GM03348 (cell line): ENCODE measurements around the gene OSBPL5.

ENCODE experiments used
- DNase-seq: peaks from one replicate; pipeline ENCODE4 v3.0.0; 2012; ENCODE audit warnings: low spot score

OSBPL5 gene

DNA sequence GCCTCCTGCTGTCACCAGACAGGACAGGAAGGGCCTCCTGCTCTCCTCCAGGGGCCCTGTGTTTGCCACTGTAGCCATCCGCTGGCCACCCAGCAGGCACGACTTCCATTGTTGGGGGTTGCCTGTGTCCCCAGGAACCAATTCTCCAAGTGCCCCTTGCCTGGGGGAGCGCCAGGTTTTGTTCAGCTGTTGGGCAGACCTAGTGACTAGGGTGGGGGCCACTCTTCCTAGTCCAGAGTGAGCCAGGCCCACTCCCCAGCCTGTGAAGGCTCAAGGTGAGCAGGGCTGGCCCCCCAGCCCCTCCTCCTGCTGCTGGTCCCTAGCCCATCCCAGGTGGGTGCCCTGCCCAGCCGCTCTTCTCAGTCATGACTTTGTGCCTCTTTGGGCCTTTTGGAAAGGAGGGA, 30.9 kb downstream of the OSBPL5 start:
- no peak for DNase-seq

DNA sequence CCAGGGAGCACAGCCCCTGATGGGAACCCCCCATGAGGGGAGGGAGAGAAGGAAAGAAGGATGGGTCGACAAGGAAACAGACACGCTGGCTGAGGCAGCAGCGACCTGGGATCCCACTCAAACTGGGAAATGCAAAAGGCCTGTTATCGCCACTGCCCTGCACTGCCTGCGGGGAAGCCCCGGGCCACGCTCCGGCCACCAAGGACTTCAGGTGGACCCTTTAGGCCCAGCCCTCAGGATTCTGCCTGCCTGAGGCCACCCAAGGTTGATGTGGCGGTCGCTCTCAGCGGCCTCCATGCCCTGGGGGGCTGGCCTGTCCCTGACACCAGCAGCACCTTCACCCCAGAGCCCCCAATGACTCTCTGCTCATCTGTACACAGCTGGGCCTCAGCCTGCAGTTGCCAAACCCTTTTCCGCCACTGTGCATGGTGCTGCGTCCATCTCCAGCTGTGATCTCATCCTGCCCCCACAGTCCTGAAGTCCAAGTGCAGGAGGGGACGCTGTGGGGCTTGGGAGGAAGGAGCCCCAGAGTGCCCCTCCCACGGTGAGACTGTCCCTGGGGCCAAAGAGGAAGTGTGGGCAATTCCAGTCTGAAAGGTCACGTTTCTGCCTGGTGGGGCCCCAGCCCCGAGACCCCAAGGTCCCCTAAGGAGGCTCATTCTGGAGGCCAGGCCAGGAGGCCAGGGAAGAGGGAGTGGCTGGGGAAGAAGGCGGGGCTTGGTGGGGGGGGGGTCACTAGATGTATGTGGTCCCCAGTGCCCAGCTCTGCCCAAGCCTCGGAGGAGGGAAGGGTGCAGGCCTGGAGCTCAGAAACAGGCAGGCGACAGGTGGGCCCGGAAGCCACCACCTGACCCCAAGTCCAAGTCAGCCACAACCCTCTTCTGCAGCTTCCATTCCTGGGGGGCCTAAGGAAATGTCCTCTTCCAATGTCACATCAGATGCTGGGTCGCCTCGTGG, 31.6 kb downstream of the OSBPL5 start:
- DNase-seq, result no peak

DNA sequence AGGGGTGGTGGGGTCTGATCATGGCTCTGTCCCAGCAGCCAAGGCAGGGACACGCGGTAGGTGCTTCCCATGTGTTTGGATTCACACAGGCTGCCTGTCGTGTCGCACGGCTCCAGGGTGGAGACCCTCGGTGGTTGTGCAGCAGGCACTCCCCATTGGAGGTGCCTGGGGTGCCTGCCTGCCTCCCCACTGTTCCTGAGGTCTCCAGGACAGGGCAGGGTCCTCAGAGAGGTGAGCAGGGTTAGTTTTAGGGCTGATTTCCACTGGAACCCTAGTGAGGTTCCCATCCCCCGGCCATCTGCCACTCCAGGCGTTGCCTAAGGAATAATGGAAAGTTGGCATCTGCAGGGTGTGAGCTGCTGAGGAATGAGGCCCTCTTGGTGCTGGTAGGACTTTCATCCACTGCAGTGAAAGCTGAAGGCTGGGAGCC, 32.3 kb downstream of the OSBPL5 start:
- no peak for DNase-seq

DNA sequence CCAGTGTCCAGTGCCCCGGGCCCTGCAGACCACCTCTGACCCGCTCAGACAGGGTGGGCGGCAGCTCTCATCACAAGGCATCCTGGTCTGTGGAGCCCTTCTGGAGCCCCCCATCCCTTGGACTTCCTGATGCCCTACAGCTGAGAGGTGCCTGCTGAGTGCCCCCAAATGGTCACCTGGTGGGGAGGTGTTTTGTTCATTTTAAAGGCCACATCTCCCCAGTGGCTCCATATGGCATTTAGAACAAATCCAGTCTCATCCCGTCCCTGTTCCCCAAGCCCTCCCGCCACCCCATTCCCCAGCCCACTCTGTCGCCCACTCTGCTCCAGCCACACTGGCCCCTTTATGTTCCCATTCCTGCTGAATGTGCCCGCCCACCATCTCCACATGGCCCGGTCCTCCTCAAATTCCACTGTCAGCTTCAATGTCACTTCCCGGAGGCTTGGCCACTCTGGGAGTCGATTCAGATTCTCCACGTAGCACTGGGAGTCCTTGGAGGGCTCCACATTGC, 32.8 kb downstream of the OSBPL5 start:
- no peak for DNase-seq

DNA sequence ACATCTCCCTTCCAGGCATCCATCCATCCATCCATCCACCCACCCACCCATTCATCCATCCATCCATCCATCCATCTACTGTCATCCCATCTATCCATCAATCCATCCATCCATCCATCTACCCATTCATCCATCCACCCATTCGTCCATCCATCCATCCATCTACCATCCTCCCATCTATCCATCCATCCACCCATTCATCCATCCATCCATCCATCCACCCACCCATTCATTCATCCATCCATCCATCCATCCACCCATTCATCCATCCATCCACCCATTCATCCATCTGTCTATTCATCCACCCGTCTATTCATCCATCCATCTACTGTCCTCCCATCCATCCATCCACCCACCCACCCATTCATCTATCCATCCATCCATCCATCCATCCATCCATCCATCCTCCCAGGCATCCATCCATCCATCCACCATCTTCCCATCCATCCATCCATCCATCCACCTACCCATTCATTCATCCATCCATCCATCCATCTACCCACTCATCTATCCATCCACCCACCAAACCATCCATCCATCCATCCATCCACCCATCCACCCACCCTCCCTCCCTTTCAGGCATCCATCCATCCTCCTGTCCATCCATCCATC, 33.7 kb downstream of the OSBPL5 start:
- no peak for DNase-seq

DNA sequence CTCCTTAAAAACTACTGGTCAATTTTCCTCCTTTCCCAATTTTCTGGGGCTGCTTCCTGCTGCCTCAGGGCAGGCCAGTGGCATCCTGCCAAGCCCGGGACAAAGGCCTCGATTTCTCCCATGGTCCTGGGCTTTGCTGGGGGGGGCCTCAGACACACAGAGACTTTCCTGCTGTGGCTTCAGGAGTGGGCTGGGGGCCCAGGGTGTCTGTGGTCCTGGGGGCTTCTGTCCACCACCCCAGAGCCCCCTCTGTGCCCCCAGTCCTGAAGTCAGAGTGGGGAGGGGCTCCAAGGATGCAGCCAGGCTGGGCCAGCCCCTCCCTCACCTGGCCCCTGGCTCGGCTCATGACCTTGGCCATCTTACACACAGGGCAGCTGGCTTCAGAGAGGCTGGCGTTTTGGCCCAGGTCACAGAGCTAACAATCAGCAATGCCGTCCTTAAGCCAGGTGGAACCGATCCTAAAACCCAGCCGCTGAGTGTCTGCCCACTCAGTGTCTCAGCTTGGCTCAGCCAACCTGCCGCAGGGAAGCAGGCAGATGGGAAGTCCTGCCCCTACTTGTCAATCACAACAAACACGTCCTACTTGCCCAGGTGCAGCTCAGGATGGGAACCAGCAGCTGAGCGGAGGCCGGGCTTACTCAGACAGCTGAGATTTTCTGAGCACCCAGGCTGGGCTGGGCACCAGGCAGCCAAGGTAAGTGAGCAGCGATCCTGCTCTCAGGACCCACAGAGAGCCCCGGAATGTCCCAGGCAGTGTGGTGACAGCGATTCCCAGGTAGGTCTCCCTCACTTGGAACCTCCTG, 34.6 kb downstream of the OSBPL5 start:
- DNase-seq, result no peak

DNA sequence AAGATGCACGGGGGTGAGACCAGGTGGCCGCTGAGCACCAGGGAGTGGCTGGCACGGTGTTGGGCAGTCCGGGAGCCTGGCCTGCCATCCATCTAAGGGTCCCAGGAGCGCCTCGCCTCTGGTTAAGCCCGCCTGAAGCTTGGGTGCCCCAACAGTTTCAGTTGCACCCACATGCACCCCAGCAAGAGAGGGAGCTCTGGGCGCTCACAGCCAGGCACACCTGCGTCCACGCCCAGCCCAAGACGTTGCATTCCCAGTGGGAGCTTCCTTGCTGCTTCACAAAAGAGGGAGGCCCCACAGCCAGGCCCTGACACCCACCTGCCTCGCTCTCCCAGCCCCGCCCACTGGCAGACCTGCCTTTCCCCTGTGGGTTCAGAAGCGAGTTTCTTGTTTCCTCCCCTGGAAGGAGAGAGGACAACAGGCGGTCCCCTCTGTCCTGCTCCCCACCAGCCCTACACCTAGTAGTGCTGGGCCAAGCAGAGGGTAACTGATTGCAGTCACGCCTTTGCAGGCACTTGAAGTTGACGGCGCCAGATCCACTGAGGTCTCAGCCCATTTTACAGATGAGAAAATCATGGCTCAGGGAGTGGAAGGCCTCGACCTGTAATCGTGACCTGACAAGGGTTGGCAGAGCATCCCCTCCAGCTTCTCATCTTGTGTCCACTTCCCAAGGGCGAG, 35.4 kb downstream of the OSBPL5 start:
- no peak for DNase-seq

DNA sequence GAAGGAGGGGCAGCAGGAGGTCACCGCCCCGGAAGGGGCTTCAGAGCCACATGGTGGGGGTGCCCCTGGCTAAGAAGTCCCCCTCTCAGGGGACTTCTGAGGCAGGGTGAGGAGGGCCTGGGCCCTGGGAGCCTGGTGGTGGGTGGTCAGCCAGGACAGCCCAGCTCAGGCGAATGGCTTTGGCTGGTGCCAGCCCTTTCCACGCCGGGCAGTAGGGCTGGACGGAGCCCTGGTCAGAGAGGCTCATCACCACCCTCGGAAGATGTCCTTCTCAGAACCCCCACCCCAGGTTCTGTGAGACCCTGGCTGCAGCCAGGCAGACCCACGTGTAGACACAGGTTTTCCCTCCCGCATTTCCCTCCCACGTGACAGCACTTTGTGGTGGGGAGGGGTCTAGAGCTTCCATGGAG, 35.9 kb downstream of the OSBPL5 start:
- no peak for DNase-seq

DNA sequence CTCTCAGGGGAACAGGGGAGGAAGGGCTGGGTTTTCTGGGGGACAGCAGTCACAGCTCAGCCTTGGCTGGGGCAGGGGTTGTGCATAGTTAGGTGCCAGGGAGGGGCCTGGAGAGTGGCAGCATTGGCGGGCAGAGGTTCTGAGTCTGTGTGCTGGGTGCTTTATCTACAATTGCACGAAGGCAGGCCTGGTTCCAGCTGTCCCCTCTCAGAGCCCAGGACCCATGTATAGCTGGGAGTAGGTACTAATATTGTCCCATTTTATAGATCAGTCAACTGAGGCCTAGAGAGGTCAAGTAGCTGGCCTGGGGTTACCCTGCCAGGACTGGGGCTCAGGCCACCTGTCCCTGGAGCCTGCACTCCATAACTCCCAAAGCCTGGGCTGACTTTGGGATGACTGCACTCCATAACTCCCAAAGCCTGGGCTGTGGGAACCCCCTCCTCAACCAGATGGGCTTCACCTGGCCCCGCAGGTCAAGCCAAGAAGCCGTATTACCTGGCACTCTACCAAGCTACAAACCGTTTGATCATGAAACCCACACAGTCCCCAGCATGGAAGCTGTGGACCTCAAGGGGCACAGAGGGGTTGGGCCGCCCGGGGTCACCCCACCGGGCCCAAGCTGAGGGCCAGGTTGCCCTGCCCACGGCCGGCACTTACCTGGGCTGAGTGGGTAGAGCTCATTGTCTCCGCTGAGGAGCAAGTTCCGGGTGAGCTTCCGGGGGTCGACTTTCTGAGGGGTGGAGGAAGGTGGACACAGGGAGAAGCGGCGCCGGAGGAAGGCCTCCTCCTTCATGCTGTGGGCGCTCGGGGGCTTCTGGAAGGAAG, 36.5 kb downstream of the OSBPL5 start:
- no peak for DNase-seq

DNA sequence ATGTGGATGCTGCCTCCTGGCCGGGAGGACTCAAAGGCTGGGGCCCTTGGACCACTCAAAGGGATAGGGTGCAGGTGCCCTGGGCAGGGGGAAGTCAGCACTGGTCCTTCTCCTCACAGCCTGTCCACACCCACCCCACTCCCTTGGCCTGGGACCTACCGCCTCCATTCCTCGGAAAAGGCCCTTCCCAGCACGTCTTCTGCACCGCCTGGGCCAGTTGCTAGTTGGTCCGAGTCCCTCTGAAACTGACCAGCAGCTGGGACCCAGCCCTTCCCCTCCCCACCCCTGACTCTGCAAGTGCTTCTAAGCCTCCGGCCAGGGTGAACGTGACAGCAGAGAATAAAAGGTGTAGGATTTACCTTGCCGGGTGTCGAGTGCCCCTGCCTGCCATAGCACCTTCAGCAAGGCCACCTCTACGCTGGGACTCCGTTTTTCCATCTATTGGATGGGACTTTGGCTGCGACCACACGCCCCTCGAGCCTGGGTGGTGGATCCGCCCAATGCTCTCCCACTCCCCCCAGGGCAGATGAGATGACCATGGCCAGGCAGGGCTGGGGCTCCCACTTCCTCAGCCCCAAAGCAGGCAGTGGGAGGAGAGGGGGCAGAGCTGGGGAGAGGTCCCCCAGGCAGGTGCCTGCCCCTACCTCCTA, 37.3 kb downstream of the OSBPL5 start:
- no peak for DNase-seq

DNA sequence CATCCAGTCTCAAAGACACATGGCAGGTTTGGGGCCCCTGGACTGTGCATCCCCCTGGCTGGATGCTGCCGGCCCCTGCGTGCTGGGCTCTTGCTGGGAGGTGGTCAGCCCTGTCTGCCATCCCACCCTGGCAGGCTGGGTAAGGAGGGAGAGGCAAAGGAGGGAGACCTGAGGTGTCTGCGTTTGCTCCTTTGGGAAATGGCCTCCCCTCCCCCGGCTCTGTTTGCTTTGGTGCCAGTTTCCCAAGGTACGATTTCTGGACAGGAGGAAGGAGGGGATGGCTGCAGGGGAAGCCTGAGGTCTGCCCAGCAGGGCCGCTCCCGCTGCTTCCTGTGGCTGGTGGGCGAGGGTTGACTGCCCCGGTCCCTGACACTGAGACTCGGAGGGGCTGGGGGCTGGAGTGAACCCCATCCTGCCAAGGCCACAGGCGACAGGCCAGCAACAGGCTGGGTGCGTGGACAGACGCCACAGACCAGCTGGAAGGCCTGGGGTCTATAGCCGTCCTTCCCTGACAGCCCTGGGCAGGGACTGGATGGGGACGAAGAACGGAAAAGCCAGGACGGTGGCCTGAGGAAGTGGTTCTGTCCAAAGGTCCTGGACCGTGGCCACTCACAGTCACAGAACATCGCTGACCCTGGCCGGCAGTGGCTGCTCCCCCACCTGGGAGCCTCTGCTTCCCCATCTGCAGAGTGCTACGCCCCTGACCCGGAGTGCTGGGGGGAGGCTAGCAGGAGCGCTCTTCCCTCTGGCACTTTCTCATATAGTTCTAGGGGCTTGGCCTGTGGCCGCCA, 38.0 kb downstream of the OSBPL5 start:
- DNase-seq, result no peak

DNA sequence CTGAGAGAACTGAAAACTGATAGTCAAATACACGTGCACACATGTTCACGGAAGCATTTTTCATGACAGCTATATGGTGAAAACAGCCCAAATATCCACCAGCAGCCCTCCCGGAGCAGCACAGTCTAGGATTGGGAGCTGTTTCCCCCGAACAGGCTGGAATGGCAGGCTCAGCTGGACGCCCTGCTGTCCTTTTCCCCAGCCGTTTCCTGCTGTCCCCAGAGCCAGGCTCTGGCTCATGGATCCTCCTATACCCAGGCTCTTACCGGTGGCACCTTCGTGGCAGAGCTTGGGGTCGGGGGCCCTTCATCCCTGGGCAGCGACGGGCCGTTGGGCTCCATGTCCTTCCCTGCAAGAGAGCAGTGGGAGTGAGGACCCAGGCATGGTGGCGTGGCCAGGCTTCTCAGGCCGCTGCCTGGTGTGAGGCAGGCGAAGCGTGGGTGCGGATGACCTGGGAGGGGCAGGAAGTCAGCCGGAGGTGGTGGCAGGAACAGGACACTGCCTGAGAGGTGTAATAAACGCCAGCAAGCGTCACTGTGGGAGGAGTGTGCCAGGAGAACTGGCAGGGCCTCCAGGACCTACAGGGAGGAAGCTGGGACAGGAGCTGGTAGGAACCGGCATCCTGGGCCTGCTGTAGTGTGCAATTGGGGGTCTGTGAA, 38.8 kb downstream of the OSBPL5 start:
- no peak for DNase-seq

DNA sequence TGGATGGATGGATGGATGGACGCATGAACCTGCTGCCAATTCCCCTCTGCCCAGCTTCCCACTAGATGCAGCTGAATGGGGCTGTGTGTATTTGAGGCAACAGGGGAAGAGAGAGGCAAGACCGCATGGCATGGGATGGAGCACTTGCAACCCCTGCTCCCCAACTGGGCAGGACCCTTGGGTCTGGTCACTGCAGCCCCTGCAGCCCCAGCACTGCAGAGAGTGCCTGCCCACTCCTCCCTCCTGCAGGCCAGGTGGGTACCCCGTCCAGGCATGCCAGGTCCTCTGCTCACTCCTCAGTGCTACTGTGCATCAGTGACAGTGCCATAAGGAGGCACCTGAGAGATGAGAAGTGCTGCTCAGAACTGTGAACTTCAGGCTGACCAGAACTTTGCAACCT, 40.3 kb downstream of the OSBPL5 start:
- DNase-seq, result no peak

DNA sequence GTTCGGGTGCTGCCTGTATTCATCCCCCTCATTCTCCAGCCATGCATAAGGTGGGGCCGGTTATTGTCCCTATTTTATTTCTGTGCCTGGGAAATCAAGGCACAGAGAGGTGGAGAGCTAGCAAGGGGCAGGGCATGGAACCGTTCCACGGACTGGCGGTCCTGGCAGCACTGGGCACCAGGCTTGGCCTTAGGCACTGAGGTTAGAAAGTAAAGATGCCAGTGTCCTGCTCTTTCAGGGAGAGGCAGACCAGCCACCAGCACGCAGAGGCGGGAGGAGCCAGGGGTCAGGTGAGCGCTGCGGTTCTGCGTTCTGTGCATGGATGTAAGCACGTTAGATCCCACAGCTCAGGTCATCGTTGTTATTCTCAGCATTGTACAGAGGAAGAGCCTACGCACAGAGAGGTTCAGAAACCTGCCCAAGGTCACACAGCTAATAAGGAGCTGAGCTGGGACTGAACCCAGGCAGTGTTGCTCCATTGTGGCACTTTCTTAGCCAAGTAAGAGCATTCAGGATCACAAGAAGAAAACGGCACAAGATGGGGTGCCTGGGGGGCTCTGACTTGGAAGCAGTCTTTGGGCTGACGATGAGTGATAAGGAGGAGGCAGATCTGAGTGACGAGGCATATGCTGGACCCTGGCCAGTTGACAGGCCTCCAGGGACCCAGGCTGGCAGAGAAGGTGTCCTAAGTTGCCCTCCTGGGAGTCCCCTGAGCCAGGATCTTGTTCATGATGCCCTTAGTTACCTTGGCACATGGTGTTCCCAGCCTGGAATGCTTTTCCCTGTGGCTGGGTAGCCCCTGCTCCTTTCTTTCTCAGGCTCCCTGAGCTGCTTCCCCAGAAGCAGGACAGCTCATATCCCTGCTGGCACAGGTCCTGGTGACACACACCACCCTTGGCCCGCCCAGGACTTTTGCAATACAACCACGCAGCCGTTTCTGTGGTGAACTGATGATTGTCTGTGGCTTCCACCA, 41.1 kb downstream of the OSBPL5 start:
- peak; percentile 96 for DNase-seq

DNA sequence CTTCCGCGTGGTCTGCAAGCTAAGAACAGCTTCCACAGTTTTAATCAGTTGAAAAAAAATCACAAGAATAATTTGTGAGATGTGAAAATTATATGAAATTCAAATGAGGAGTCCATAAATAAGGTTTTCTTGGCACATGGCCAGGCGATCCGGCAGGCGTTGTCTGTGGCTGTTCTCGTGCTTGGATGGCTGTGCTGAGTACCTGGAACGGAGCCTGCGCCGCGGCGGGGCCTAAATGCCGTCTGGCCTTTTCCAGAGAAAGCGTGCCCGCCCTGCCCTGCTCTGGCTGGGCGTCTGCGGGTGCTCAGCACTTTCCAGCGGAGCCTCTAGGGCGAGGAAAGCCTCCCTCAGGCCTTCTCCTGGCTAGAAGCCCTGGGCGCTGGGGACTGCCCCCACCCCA, 41.8 kb downstream of the OSBPL5 start:
- DNase-seq, result no peak

DNA sequence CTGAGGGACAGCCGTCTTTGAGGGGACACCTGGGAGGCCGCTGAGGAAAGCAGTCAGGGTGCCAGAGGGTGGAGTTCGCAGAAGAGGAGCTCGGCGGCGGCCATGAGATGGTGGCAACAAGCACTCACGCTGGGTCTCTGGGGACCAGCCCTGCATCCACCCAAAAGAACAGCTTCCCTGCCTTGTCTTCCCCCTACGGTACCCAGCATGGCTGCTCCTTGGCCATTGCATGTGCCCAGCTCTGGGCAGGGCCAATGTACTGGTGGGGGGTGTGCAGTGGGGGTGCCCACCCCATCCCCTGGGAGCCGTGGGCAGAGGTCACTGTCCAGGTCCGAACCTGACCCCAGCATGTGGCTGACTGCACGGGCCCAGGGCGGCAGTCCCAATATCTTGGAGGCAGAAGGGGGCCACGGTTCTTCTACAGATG, 42.3 kb downstream of the OSBPL5 start:
- no peak for DNase-seq

DNA sequence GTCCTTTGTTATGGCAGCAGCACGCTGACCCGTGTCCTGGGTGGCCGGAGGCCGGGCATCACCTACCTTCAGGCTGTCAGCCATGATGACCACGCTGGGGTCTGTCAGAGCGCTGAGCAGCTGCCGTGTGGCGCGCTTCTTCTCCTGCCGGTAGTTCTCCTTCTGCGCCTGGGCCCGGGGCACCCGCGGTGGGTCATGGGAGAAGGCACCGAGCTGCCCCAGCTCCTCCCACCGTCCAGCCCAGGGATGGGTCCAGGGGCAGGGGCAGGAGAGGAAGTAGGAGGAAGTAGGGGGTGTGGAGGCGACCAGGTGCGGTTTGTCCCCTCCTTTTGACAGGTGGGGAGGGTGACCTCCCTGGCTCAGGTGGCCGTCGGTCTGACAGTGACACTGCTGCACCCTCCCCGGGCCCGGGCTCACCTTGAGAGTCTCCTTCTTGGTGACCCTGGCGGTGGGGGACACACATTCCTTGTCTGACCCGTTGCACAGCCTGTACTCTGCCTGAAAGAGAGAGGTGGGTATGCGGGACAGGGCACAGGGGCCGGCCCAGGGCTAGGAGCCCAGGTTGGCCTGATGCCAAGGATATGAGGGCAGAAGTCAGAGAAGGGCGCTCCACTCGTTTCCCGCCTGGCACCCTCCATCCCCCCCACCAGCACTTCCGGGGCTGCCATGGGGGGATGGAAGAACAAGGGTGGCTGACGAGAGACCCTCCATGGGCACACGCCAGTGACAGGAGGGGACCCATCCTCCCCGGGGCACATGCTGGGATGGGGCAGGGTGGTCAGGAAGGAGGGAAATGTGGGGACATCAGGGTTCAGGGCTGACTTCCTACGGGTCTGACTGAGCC, 43.0 kb downstream of the OSBPL5 start:
- no peak for DNase-seq
